Body of pancreas (tissue), 4 donors: ENCODE results near the gene PBX1. TPM values are rescaled to one million over a fixed set of nuclear protein-coding genes. Genes with fewer than 3 reads are reported as not detected.
A peak's percentile ranks its signal among the peaks of the same experiment; 100 is the strongest.
"Not testable (repeated sequence)": the region's sequence is repeated elsewhere in the genome, so short reads cannot be mapped to it uniquely, and the experiment has no call there.

Experiments used
- ATAC-seq: fragments of 150-250 bp; one replicate; pipeline ENCODE4 v1.9.1; 2016
- DNase-seq, 4 donors: peaks; one replicate each; pipeline ENCODE4 v3.0.0-alpha.2; 2019
- H3K27ac ChIP-seq, 4 donors: fragments of 200-600 bp; sonication (generic); 1 replicate in 3 of 4; 2 replicates in 1 of 4; pipeline versions ENCODE4 v1.5.1 to v1.6.1; 2016 to 2019; ENCODE audit warnings: mild to moderate bottlenecking in 1 of 4, mixed read lengths in 1 of 4, moderate library complexity in 1 of 4
- H3K27me3 ChIP-seq, 2 donors: fragments of 200-600 bp; sonication (generic); one replicate each; pipeline ENCODE4 v1.6.0; 2016; ENCODE audit warnings: mild to moderate bottlenecking in 1 of 2
- H3K36me3 ChIP-seq, 2 donors: fragments of 200-600 bp; sonication (generic); replicated peaks in 1 of 2; 2 replicates each; pipeline ENCODE4 v1.5.1; 2016; ENCODE audit warnings: low read depth in 2 of 2; ENCODE audit not compliant: insufficient read depth in 1 of 2
- H3K4me1 ChIP-seq: fragments of 200-600 bp; sonication (generic); one replicate; pipeline ENCODE4 v1.6.0; 2016
- H3K4me3 ChIP-seq, 2 donors: fragments of 200-600 bp; sonication (generic); 1 replicate in 1 of 2; 2 replicates in 1 of 2; pipeline ENCODE4 v1.5.1; 2016 to 2019
- H3K9me3 ChIP-seq, 3 donors: fragments of 200-600 bp; sonication (generic); 1 replicate in 2 of 3; 2 replicates in 1 of 3; pipeline ENCODE4 v1.5.1; 2016
- POLR2A ChIP-seq, 3 donors: fragments of 450-650 bp; IDR thresholded peaks; one replicate each; pipeline ENCODE4 v1.6.1; 2016; ENCODE audit warnings: antibody characterized with exemption in 3 of 3, mild to moderate bottlenecking in 2 of 3
- WGBS, 2 donors: methylation state at CpG; one replicate each; pipeline ENCODE4 v1.1.5; 2017; 5-methylcytosine and 5-hydroxymethylcytosine counted together
- intact Hi-C: fragments of 100-400 bp; cut with DNase I; formaldehyde crosslinking; loops from one replicate; pipeline ENCODE4 v1.15.1; 2023
- total RNA-seq, 2 donors: library from RNA; depleted of rRNA; stranded (reverse); fragments of >200 nt; gene quantifications; one replicate each; pipeline ENCODE4 v1.1.0, GENCODE V29; 2016
- TF ChIP-seq, protein P1 (sequence below), 7 experiments: fragments of 450-650 bp in 4 of 7; fragments of 200-600 bp in 3 of 7; sonication (generic) in 3 of 7; IDR thresholded peaks; one replicate each; pipeline ENCODE4 v1.5.1; 2016 to 2019; ENCODE audit warnings: antibody characterized with exemption in 7 of 7

PBX1 gene
- total RNA-seq, 2 donors from 2014 or later = 83.1 to 111 TPM

DNA sequence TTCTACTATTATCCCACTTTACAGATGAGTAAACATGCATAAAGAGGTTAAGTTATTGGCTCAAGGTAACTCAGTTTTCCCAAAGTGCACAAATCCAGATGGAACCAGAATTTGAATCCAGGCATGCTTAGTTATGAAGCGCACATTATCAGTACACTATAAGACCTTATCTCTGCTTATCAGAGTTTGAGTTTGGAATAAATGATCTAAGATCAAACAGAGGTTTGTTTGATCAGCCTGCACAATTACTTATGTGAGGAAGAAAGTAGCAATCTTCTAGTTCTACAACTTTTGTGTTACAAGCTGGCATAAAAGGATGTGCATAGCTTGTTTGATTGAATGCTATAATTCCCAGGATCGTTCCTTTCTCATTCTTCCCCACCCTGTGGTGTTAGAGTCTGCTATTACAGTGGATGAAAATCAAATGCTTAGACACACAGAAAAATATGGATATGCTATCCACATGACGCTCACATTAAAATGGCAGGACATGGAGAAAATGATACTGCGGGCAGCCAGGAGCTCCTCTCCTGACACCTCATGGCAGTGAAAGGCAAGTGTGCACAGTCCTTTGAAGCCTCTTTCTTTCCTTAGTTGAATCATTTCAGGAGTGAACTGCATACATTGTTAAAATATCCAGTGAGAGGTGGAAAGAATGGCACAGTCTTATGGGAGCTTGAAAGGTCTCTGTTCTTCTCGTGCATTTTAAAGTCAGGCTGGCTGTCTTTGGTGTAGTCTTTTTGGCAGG, 23.9 kb upstream of the PBX1 start:
- Histone ChIP-seq H3K9me3 (no peaks in the 10 kb centered on the region), H3K4me1 (no peaks in the 10 kb centered on the region), H3K36me3 (no peaks in the 10 kb centered on the region), H3K27me3 (no peaks in the 10 kb centered on the region), H3K27ac (no peak overlapping the region), H3K4me3 (no peak overlapping the region)
- no peak for DNase-seq
- ATAC-seq = no peak
- TF ChIP-seq POLR2A (IDR thresholded peaks at IDR 0.05) = no peak
- TF ChIP-seq, protein P1, sequence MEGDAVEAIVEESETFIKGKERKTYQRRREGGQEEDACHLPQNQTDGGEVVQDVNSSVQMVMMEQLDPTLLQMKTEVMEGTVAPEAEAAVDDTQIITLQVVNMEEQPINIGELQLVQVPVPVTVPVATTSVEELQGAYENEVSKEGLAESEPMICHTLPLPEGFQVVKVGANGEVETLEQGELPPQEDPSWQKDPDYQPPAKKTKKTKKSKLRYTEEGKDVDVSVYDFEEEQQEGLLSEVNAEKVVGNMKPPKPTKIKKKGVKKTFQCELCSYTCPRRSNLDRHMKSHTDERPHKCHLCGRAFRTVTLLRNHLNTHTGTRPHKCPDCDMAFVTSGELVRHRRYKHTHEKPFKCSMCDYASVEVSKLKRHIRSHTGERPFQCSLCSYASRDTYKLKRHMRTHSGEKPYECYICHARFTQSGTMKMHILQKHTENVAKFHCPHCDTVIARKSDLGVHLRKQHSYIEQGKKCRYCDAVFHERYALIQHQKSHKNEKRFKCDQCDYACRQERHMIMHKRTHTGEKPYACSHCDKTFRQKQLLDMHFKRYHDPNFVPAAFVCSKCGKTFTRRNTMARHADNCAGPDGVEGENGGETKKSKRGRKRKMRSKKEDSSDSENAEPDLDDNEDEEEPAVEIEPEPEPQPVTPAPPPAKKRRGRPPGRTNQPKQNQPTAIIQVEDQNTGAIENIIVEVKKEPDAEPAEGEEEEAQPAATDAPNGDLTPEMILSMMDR (IDR thresholded peaks at IDR 0.05) = no peak
- 56 to 65% methylated on average over 5 of the region's 5 CpGs for WGBS, 2 donors
- intact Hi-C loops = no loop called here

DNA sequence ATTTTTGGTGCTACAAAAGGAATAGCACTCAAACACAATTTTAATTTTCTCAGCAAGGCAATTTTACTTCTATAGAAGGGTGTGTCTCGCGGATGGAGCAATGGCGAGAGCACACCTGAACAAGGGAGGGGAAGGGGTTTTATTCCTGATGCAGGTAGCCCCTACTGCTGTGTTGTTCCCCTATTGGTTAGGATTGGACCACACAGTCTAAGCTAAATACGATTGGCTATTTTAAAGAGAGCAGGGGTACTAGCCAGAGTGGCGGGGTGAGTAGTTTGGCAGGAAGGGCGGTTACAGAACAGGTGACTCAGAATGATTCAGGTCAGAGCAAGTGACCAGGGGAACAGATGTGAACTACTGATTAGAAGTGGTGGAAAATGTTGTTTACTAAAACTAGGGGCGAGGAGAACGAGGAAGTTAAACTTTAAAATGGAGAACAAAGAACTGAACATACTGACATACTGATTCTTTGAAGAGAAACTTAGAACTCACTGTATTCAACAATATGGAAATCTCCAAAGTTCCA, 6.5 kb upstream of the PBX1 start:
- DNase-seq, H3K9me3 ChIP-seq, H3K4me3 ChIP-seq, intact Hi-C loops, H3K36me3 ChIP-seq, ATAC-seq, H3K27ac ChIP-seq, H3K27me3 ChIP-seq: not testable (repeated sequence)
- peaks cover 11% of the 10 kb centered on the region for H3K4me1 ChIP-seq
- 92 to 97% methylated on average over 8 of the region's 8 CpGs for WGBS, 2 donors

DNA sequence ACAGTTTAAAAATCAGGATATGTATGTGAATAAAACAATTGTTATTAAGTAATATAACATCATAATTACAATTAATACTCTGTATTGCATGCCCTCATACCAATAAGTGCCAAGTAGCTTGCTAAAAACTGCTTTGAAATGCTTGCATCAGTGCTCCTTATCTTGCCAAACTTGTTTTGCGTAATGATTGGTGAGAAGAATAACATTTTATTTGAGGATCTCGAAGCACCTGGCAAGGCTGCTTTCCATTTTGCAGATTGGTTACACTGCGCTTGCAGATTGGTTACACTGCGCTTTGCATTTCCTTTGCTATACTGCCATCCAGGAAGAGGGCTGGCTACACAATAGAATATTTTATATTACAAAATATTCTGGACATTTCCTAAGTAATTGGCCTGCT, 1.7 kb upstream of the PBX1 start:
- intact Hi-C loops = no loop called here
- H3K27ac ChIP-seq = peak overlapping the region; percentile 46 to 84 (median 59)
- H3K4me3 ChIP-seq = no peak overlapping the region
- peaks cover 21% of the 10 kb centered on the region for H3K4me1 ChIP-seq
- H3K36me3 ChIP-seq = no peaks in the 10 kb centered on the region
- 21 to 22% methylated on average over 4 of the region's 4 CpGs for WGBS, 2 donors
- TF ChIP-seq, protein P1 (IDR thresholded peaks at IDR 0.05) = no peak
- TF ChIP-seq POLR2A (IDR thresholded peaks at IDR 0.05) = peak in 1 of 3 donors; percentile 46
- H3K9me3 ChIP-seq = peaks cover 0 to under 1% (median 0%) of the 10 kb centered on the region in 3 donors
- no peaks in the 10 kb centered on the region for H3K27me3 ChIP-seq
- peak; percentile 51 to 79 (median 64) for DNase-seq
- ATAC-seq = peak; percentile 23

DNA sequence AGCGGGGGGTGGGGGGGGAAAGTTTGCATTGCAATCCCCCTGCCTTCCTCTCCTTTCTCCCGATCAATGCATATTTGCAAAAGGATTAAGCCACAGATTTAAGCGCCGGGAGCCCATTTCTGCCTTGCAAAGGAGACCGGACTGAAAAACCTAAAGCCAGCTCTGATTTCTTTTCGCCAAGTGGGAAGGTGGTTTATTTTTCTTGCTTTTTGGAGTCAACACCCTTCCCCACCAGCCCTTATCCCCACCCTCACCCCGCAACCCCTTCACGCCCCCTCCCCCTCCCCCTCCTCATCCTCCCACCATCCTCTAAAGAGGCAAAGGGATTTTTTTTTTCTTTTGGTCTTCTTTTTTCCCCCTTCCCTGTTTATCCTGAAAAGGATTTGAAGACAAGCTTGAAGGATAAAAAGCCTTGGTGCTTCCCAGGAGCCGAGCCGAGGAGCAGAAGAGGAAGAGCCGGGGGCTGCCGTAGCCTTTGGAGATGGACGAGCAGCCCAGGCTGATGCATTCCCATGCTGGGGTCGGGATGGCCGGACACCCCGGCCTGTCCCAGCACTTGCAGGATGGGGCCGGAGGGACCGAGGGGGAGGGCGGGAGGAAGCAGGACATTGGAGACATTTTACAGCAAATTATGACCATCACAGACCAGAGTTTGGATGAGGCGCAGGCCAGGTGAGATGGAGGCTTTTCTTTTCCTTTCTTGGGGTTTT, 513 bp downstream of the PBX1 start:
- 0 to 1% methylated on average over 19 to 20 of the region's 20 CpGs for WGBS, 2 donors
- DNase-seq (peak; percentile 20 to 36 (median 26)), ATAC-seq (no peak)
- Histone ChIP-seq H3K36me3 (no peaks in the 10 kb centered on the region), H3K27ac (peak overlapping the region; percentile 28 to 84 (median 70)), H3K4me1 (peaks cover 21% of the 10 kb centered on the region), H3K4me3 (peak overlapping the region; percentile 70 to 93), H3K27me3 (no peaks in the 10 kb centered on the region), H3K9me3 (no peaks in the 10 kb centered on the region)
- intact Hi-C loops = no loop called here
- no peak for TF ChIP-seq POLR2A (IDR thresholded peaks at IDR 0.05)
- TF ChIP-seq, protein P1 (IDR thresholded peaks at IDR 0.05) = no peak

DNA sequence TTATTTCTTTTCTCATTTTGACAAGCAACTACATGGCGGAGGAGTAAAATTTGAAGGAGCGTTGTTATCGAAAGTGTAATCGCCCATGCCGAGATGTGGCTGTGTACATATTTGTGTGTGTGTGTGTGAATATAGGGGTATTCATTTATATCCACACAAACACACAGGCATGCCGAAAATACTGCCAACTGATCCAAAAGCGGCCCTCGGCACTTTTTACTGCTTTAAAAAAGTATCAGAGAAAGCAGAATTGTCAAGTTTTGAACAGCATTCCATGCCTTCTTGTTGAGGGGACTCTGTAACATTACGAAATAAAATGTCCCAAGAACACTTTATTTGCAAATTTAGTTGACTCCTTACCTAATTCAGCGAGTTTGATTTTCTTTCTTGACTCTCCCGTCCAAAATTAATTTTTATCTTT, 1.1 kb downstream of the PBX1 start:
- intact Hi-C loops = no loop called here
- peak overlapping the region; percentile 70 to 93 for H3K4me3 ChIP-seq
- WGBS, 2 donors = 0 to 1% methylated on average over 11 of the region's 11 CpGs

More for the DNA sequence above, 1.1 kb downstream of the PBX1 start:
- Histone ChIP-seq H3K4me1 (peaks cover 21% of the 10 kb centered on the region), H3K27ac (peak overlapping the region; percentile 62 to 84 (median 78)), H3K9me3 (no peaks in the 10 kb centered on the region), H3K27me3 (no peaks in the 10 kb centered on the region), H3K36me3 (no peaks in the 10 kb centered on the region)
- TF ChIP-seq, protein P1 (IDR thresholded peaks at IDR 0.05) = no peak
- TF ChIP-seq POLR2A (IDR thresholded peaks at IDR 0.05) = no peak
- DNase-seq (peak in 2 of 4 donors; percentile 4 to 21), ATAC-seq (no peak)
